ENCODE measurements around the gene NFIB.

The NFIB gene

GRCh38 chr9:14033067-14033466, 280.9 kb downstream of the NFIB start:
- Histone ChIP-seq H3K9me2 (replicated peaks; ENCODE audit: low read depth, low read length) (no peaks in the 10 kb centered on the region), H3K36me3 (ENCODE audit: insufficient read depth, low read length) (no peaks in the 10 kb centered on the region), H3K9me3 (ENCODE audit: insufficient read depth, low read depth, low read length) (no peaks in the 10 kb centered on the region), H3K9ac (ENCODE audit: low read depth, low read length, poor library complexity, severe bottlenecking) (no peak overlapping the region), H3K27me3 (ENCODE audit: insufficient read depth, low read length, poor library complexity, severe bottlenecking) (no peaks in the 10 kb centered on the region), H3F3A (ENCODE audit: low read depth) (no peaks in the 10 kb centered on the region), H3K4me1 (ENCODE audit: insufficient read depth, low read length, poor library complexity, severe bottlenecking) (no peaks in the 10 kb centered on the region), H3K4me2 (ENCODE audit: low read depth, low read length, poor library complexity, severe bottlenecking) (no peak overlapping the region), H3K79me2 (ENCODE audit: insufficient read depth, low read length) (no peaks in the 10 kb centered on the region), H3K4me3 (ENCODE audit: low read length, poor library complexity, severe bottlenecking) (no peak overlapping the region), H4K20me1 (ENCODE audit: insufficient read depth, low read length, poor library complexity, severe bottlenecking) (no peaks in the 10 kb centered on the region), H2AFZ (ENCODE audit: low read length) (no peak overlapping the region)
- TF ChIP-seq CTCF (conservative IDR thresholded peaks at IDR 0.05; ENCODE audit: low read length) (no peak), EZH2phosphoT487 (IDR thresholded peaks at IDR 0.05; ENCODE audit: borderline replicate concordance) (no peak)
